PFSK-1 (cell line): ENCODE measurements around the gene KIRREL3.

Source experiments
- POLR2AphosphoS5 ChIP-seq: IDR thresholded peaks from 2 replicates; pipeline ENCODE4 v1.6.1; 2012; ENCODE audit warnings: low read depth, mild to moderate bottlenecking, control low read depth, low read length, moderate library complexity
- SIN3A ChIP-seq: IDR thresholded peaks from 2 replicates; pipeline ENCODE4 v1.6.1; 2012; ENCODE audit warnings: mild to moderate bottlenecking, low read length, moderate library complexity, borderline replicate concordance; ENCODE audit not compliant: insufficient read depth
- TAF1 ChIP-seq: IDR thresholded peaks from 2 replicates; pipeline ENCODE4 v1.6.1; 2012; ENCODE audit warnings: low read length, control low read depth, borderline replicate concordance; ENCODE audit not compliant: insufficient read depth
- TF ChIP-seq, protein P1 (sequence below), 2 experiments: IDR thresholded peaks; 2 replicates each; pipeline versions ENCODE4 v1.6.1 to v1.8.0; 2011 to 2012; ENCODE audit warnings: low read depth in 2 of 2, low read length in 2 of 2, control low read depth in 1 of 2, inconsistent platforms in 1 of 2, mild to moderate bottlenecking in 1 of 2, moderate library complexity in 1 of 2; ENCODE audit not compliant: insufficient read depth in 1 of 2

DNA sequence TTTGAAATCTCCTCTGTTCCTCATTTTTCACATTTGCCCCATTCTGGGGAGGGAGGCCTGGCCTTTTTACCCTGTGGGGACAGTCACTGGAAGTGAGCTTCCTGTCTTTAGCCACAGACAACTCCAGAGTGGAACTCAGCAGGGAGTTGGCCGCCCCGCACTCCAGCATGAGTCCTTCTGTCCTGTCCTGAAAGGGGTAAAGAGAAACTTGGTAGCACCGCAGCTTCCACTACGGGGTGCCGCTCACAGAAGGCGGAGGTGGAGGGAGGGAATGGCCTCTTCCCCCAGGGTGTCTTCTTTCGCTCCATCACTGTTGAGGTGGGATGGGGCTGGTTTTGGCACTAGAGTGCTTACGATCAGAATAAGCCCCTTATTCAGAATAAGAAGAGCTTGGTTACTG is 512.9 kb downstream of the KIRREL3 start:
- TF ChIP-seq TAF1 = no peak
- TF ChIP-seq, protein P1, sequence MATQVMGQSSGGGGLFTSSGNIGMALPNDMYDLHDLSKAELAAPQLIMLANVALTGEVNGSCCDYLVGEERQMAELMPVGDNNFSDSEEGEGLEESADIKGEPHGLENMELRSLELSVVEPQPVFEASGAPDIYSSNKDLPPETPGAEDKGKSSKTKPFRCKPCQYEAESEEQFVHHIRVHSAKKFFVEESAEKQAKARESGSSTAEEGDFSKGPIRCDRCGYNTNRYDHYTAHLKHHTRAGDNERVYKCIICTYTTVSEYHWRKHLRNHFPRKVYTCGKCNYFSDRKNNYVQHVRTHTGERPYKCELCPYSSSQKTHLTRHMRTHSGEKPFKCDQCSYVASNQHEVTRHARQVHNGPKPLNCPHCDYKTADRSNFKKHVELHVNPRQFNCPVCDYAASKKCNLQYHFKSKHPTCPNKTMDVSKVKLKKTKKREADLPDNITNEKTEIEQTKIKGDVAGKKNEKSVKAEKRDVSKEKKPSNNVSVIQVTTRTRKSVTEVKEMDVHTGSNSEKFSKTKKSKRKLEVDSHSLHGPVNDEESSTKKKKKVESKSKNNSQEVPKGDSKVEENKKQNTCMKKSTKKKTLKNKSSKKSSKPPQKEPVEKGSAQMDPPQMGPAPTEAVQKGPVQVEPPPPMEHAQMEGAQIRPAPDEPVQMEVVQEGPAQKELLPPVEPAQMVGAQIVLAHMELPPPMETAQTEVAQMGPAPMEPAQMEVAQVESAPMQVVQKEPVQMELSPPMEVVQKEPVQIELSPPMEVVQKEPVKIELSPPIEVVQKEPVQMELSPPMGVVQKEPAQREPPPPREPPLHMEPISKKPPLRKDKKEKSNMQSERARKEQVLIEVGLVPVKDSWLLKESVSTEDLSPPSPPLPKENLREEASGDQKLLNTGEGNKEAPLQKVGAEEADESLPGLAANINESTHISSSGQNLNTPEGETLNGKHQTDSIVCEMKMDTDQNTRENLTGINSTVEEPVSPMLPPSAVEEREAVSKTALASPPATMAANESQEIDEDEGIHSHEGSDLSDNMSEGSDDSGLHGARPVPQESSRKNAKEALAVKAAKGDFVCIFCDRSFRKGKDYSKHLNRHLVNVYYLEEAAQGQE (IDR thresholded peaks at IDR 0.05; ENCODE audit: insufficient read depth in 1 of 2, low read depth in 2 of 2, low read length in 2 of 2) = no peak
- no peak for TF ChIP-seq POLR2AphosphoS5
- TF ChIP-seq SIN3A = no peak
